ENCODE data around the gene PCDHB8.
"Not testable (repeated sequence)": the region's sequence is repeated elsewhere in the genome, so short reads cannot be mapped to it uniquely, and the experiment has no call there.

Gene PCDHB8

GRCh38 chr5:141172381-141173204, 5.0 kb upstream of the PCDHB8 start, which contains the start of gene PCDHB7:
Gene PCDHB7, plus strand, starts transcription at chr5:141172644. Its CDS starts 192 bp downstream, at chr5:141172836.
- Histone ChIP-seq H4K8ac (ENCODE audit: low read length) (no peak within 1 kb of the TSS), H3K36me3 (ENCODE audit: control insufficient read depth in 1 of 2, insufficient read depth in 2 of 2, low read depth in 1 of 2, low read length in 2 of 2) (no peaks in the 10 kb centered on the region), H3K4me3 (ENCODE audit: insufficient read depth in 1 of 2, low read depth in 1 of 2, low read length in 2 of 2) (peak within 1 kb of the TSS in 1 of 2 experiments; percentile 59), H2AK5ac (ENCODE audit: low read length, severe bottlenecking) (no peak within 1 kb of the TSS), H2BK12ac (ENCODE audit: low read length in 2 of 2) (no peak within 1 kb of the TSS), H3K27me3 (ENCODE audit: control insufficient read depth in 1 of 2, insufficient read depth in 1 of 2, low read length in 2 of 2) (no peaks in the 10 kb centered on the region), H3K23ac (ENCODE audit: low read length in 2 of 2) (no peak within 1 kb of the TSS), H2AFZ (ENCODE audit: low read depth, low read length) (no peak within 1 kb of the TSS), H2BK15ac (ENCODE audit: low read depth, poor library complexity, severe bottlenecking) (no peak within 1 kb of the TSS), H4K91ac (ENCODE audit: low read length) (no peak within 1 kb of the TSS), H3K18ac (ENCODE audit: low read depth in 1 of 2, low read length in 2 of 2) (no peak within 1 kb of the TSS), H3K27ac (ENCODE audit: low read length, poor library complexity, severe bottlenecking) (no peak within 1 kb of the TSS), H3K14ac (ENCODE audit: low read length in 2 of 2) (no peak within 1 kb of the TSS), H3K9me3 (ENCODE audit: control insufficient read depth, low read length) (peaks cover 61% of the 10 kb centered on the region), H3K9ac (ENCODE audit: low read length) (peak within 1 kb of the TSS; percentile 55), H3K79me1 (replicated peaks; ENCODE audit: low read length, poor library complexity, severe bottlenecking) (no peaks in the 10 kb centered on the region), H3K4me2 (ENCODE audit: low read length, poor library complexity, severe bottlenecking) (no peak within 1 kb of the TSS), H3K4me1 (ENCODE audit: control insufficient read depth, insufficient read depth, low read depth, low read length) (no peaks in the 10 kb centered on the region), H2BK120ac (ENCODE audit: low read depth, low read length) (no peak within 1 kb of the TSS), H3K4ac (ENCODE audit: low read depth in 1 of 2, low read length in 2 of 2) (no peak within 1 kb of the TSS), H2BK5ac (ENCODE audit: low read depth, low read length, poor library complexity, severe bottlenecking) (no peak within 1 kb of the TSS)
- WGBS = 76% methylated on average over 20 of the region's 20 CpGs
- peak; percentile 13 for DNase-seq

- not testable (repeated sequence) for H3K9ac ChIP-seq (ENCODE audit: low read length); H3K18ac ChIP-seq (ENCODE audit: low read depth in 1 of 2, low read length in 2 of 2); H2AK5ac ChIP-seq (ENCODE audit: low read length, severe bottlenecking); H3K27me3 ChIP-seq (ENCODE audit: control insufficient read depth in 1 of 2, insufficient read depth in 1 of 2, low read length in 2 of 2); H2BK12ac ChIP-seq (ENCODE audit: low read length in 2 of 2); H2BK120ac ChIP-seq (ENCODE audit: low read depth, low read length); H2BK15ac ChIP-seq (ENCODE audit: low read depth, poor library complexity, severe bottlenecking); H3K4ac ChIP-seq (ENCODE audit: low read depth in 1 of 2, low read length in 2 of 2); H3K23ac ChIP-seq (ENCODE audit: low read length in 2 of 2); H3K4me3 ChIP-seq (ENCODE audit: insufficient read depth in 1 of 2, low read depth in 1 of 2, low read length in 2 of 2); DNase-seq; H4K8ac ChIP-seq (ENCODE audit: low read length); H4K91ac ChIP-seq (ENCODE audit: low read length); H3K4me1 ChIP-seq (ENCODE audit: control insufficient read depth, insufficient read depth, low read depth, low read length); H2BK5ac ChIP-seq (ENCODE audit: low read depth, low read length, poor library complexity, severe bottlenecking); H3K36me3 ChIP-seq (ENCODE audit: control insufficient read depth in 1 of 2, insufficient read depth in 2 of 2, low read depth in 1 of 2, low read length in 2 of 2); H3K14ac ChIP-seq (ENCODE audit: low read length in 2 of 2); H2AFZ ChIP-seq (ENCODE audit: low read depth, low read length); H3K27ac ChIP-seq (ENCODE audit: low read length, poor library complexity, severe bottlenecking); H3K79me1 ChIP-seq (replicated peaks; ENCODE audit: low read length, poor library complexity, severe bottlenecking); H3K4me2 ChIP-seq (ENCODE audit: low read length, poor library complexity, severe bottlenecking)
- peaks cover 56% of the 10 kb centered on the region for H3K9me3 ChIP-seq (ENCODE audit: control insufficient read depth, low read length)
- WGBS = 94% methylated on average over 68 of the region's 79 CpGs
Measured at GRCh38 chr5:141174291-141175104, 3.1 kb upstream of the PCDHB8 start.

- Histone ChIP-seq H3K4me3 (ENCODE audit: insufficient read depth in 1 of 2, low read depth in 1 of 2, low read length in 2 of 2) (no peak overlapping the region), H4K8ac (ENCODE audit: low read length) (no peak overlapping the region), H2AFZ (ENCODE audit: low read depth, low read length) (no peak overlapping the region), H2AK5ac (ENCODE audit: low read length, severe bottlenecking) (no peak overlapping the region), H2BK5ac (ENCODE audit: low read depth, low read length, poor library complexity, severe bottlenecking) (no peak overlapping the region), H3K36me3 (ENCODE audit: control insufficient read depth in 1 of 2, insufficient read depth in 2 of 2, low read depth in 1 of 2, low read length in 2 of 2) (no peaks in the 10 kb centered on the region), H3K27ac (ENCODE audit: low read length, poor library complexity, severe bottlenecking) (no peak overlapping the region), H3K79me1 (replicated peaks; ENCODE audit: low read length, poor library complexity, severe bottlenecking) (no peaks in the 10 kb centered on the region), H2BK15ac (ENCODE audit: low read depth, poor library complexity, severe bottlenecking) (no peak overlapping the region), H3K27me3 (ENCODE audit: control insufficient read depth in 1 of 2, insufficient read depth in 1 of 2, low read length in 2 of 2) (no peaks in the 10 kb centered on the region), H3K4ac (ENCODE audit: low read depth in 1 of 2, low read length in 2 of 2) (no peak overlapping the region), H2BK120ac (ENCODE audit: low read depth, low read length) (no peak overlapping the region), H4K91ac (ENCODE audit: low read length) (no peak overlapping the region), H3K4me1 (ENCODE audit: control insufficient read depth, insufficient read depth, low read depth, low read length) (no peaks in the 10 kb centered on the region), H3K4me2 (ENCODE audit: low read length, poor library complexity, severe bottlenecking) (no peak overlapping the region), H3K23ac (ENCODE audit: low read length in 2 of 2) (no peak overlapping the region), H3K9ac (ENCODE audit: low read length) (no peak overlapping the region), H3K18ac (ENCODE audit: low read depth in 1 of 2, low read length in 2 of 2) (no peak overlapping the region), H3K14ac (ENCODE audit: low read length in 2 of 2) (no peak overlapping the region), H2BK12ac (ENCODE audit: low read length in 2 of 2) (no peak overlapping the region), H3K9me3 (ENCODE audit: control insufficient read depth, low read length) (peaks cover 54% of the 10 kb centered on the region)
- WGBS = 100% methylated on average over 1 of the region's 1 CpG
- no peak for DNase-seq
Measured at GRCh38 chr5:141175933-141176332, 1.7 kb upstream of the PCDHB8 start.

- not testable (repeated sequence) for H2BK12ac ChIP-seq (ENCODE audit: low read length in 2 of 2); H4K91ac ChIP-seq (ENCODE audit: low read length); DNase-seq; H3K79me1 ChIP-seq (replicated peaks; ENCODE audit: low read length, poor library complexity, severe bottlenecking); H3K23ac ChIP-seq (ENCODE audit: low read length in 2 of 2); H2BK5ac ChIP-seq (ENCODE audit: low read depth, low read length, poor library complexity, severe bottlenecking); H3K4me1 ChIP-seq (ENCODE audit: control insufficient read depth, insufficient read depth, low read depth, low read length); H3K14ac ChIP-seq (ENCODE audit: low read length in 2 of 2); H3K18ac ChIP-seq (ENCODE audit: low read depth in 1 of 2, low read length in 2 of 2); H2AFZ ChIP-seq (ENCODE audit: low read depth, low read length); H3K9ac ChIP-seq (ENCODE audit: low read length); H2BK15ac ChIP-seq (ENCODE audit: low read depth, poor library complexity, severe bottlenecking); H4K8ac ChIP-seq (ENCODE audit: low read length); H3K27ac ChIP-seq (ENCODE audit: low read length, poor library complexity, severe bottlenecking); H2AK5ac ChIP-seq (ENCODE audit: low read length, severe bottlenecking); H2BK120ac ChIP-seq (ENCODE audit: low read depth, low read length); H3K4ac ChIP-seq (ENCODE audit: low read depth in 1 of 2, low read length in 2 of 2); H3K4me3 ChIP-seq (ENCODE audit: insufficient read depth in 1 of 2, low read depth in 1 of 2, low read length in 2 of 2); H3K36me3 ChIP-seq (ENCODE audit: control insufficient read depth in 1 of 2, insufficient read depth in 2 of 2, low read depth in 1 of 2, low read length in 2 of 2); H3K4me2 ChIP-seq (ENCODE audit: low read length, poor library complexity, severe bottlenecking); H3K27me3 ChIP-seq (ENCODE audit: control insufficient read depth in 1 of 2, insufficient read depth in 1 of 2, low read length in 2 of 2)
- 90% methylated on average over 2 of the region's 39 CpGs for WGBS
- H3K9me3 ChIP-seq (ENCODE audit: control insufficient read depth, low read length) = peaks cover 71% of the 10 kb centered on the region
Measured at GRCh38 chr5:141179371-141179770, 1.8 kb downstream of the PCDHB8 start.
